Spleen (tissue), 7 donors: ENCODE results near the gene DLG2.

Source experiments
- POLR2A ChIP-seq, 3 donors: fragments of 450-650 bp; IDR thresholded peaks; one replicate each; pipeline ENCODE4 v1.5.1; 2017; ENCODE audit warnings: antibody characterized with exemption in 3 of 3, mild to moderate bottlenecking in 1 of 3
- TF ChIP-seq, protein P1 (sequence below), 11 experiments: fragments of 200-600 bp in 7 of 11; fragments of 450-650 bp in 4 of 11; sonication (generic) in 4 of 11; IDR thresholded peaks in 8 of 11; conservative IDR thresholded peaks in 3 of 11; 1 replicate in 7 of 11; 2 replicates in 4 of 11; pipeline versions ENCODE4 v1.4.0 to v1.8.0; 2016 to 2021; ENCODE audit warnings: antibody characterized with exemption in 11 of 11, inconsistent platforms in 4 of 11, mild to moderate bottlenecking in 1 of 11
- donor health status: DM: no; HTN: no; CAD: no; lungs with moderate emphysema.
- donor health status: DM: no; HTN: no; CAD: no.
- donor health status: DM: no; HTN: no; CAD: no.

- TF ChIP-seq, protein P1, sequence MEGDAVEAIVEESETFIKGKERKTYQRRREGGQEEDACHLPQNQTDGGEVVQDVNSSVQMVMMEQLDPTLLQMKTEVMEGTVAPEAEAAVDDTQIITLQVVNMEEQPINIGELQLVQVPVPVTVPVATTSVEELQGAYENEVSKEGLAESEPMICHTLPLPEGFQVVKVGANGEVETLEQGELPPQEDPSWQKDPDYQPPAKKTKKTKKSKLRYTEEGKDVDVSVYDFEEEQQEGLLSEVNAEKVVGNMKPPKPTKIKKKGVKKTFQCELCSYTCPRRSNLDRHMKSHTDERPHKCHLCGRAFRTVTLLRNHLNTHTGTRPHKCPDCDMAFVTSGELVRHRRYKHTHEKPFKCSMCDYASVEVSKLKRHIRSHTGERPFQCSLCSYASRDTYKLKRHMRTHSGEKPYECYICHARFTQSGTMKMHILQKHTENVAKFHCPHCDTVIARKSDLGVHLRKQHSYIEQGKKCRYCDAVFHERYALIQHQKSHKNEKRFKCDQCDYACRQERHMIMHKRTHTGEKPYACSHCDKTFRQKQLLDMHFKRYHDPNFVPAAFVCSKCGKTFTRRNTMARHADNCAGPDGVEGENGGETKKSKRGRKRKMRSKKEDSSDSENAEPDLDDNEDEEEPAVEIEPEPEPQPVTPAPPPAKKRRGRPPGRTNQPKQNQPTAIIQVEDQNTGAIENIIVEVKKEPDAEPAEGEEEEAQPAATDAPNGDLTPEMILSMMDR (IDR thresholded peaks at IDR 0.05 in 8 of 11, conservative IDR thresholded peaks at IDR 0.05 in 3 of 11): no peak
- no peak for TF ChIP-seq POLR2A (IDR thresholded peaks at IDR 0.05)
Measured at GRCh38 chr11:83583757-83584366, 2043.3 kb downstream of the DLG2 start.
